Activated naive CD4-positive, alpha-beta T cell treated with anti-CD3 and anti-CD28 coated beads, Interleukin-2, amount 50 U/mL, for 16 hours (primary cell): ENCODE data around the gene SF3B4.
"Not testable (repeated sequence)": the region's sequence is repeated elsewhere in the genome, so short reads cannot be mapped to it uniquely, and the experiment has no call there.

ENCODE experiments used
- DNase-seq: peaks from one replicate; pipeline ENCODE4 v3.0.0-alpha.2; 2020

The SF3B4 gene

DNA sequence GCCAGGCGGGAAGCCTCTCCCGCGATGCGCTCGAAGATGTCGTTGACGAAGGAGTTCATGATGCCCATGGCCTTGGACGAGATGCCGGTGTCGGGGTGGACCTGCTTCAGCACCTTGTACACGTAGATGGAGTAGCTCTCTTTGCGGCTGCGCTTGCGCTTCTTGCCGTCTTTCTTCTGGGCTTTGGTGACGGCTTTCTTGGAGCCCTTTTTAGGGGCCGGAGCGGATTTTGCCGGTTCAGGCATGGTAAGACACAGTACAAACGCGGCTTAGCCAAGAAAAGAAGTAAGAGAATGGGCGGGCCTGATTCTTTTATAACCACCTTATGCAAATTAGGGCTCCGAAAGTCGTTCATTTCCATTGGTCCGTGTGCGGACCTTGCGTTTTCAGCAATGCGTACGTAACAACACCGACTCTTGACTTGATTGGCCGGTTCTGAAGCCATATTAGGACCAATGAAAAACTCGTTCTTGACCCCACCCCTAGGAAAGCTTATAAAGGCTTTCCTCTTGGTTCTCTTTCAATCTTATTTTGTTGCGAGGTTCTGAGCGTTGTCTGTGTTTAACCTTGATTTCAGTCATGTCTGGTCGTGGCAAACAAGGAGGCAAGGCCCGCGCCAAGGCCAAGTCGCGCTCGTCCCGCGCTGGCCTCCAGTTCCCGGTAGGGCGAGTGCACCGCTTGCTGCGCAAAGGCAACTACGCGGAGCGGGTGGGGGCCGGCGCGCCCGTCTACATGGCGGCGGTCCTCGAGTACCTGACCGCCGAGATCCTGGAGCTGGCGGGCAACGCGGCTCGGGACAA lies 41.0 kb downstream of the SF3B4 start:
- DNase-seq, result peak; percentile 76

DNA sequence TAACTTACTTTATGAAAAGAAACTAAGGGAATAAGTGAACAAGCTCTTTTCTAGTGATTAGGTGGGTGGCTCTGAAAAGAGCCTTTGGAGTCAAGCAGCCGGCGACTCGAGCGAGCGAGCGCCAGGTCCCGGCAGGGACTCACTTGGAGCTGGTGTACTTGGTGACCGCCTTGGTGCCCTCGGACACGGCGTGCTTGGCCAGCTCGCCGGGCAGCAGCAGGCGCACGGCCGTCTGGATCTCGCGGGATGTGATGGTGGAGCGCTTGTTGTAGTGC lies 41.5 kb downstream of the SF3B4 start:
- DNase-seq, result not testable (repeated sequence)

DNA sequence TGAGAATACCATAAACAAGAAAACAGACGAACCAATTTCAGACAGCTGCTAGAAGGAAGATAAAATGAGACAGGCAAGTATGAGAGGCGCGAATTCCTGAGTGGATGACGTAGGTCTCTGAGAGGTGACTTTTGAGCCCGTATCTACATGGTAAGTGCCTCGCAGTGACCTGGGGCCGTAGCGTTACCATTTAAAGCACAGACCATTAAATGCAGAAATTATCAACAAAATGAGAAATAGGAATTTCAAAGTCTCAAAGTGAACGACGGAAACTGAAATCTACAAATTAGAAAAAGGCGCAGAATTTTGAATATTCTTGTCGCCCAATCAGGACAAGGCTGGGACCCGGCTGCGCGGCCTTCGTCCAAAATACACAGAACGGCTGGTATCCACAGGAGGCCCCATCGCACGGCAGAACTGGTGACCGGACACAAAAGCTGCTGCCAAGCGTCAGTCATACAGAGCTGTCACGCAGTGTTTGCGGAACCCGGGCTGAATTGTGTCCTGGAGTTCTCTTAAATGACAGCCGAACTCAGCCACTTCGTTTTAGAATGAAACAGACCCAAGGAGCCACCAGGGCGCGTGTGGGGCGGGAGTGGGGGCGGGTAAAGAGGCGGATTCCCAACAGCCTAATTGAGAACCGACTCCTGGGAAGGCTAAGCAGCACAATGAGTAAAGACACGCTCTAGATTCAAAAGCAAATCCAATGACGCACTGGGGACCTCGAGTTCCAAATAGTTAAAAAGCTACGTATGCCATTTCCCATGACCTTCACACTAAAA lies 42.1 kb downstream of the SF3B4 start:
- DNase-seq, result peak; percentile 60

DNA sequence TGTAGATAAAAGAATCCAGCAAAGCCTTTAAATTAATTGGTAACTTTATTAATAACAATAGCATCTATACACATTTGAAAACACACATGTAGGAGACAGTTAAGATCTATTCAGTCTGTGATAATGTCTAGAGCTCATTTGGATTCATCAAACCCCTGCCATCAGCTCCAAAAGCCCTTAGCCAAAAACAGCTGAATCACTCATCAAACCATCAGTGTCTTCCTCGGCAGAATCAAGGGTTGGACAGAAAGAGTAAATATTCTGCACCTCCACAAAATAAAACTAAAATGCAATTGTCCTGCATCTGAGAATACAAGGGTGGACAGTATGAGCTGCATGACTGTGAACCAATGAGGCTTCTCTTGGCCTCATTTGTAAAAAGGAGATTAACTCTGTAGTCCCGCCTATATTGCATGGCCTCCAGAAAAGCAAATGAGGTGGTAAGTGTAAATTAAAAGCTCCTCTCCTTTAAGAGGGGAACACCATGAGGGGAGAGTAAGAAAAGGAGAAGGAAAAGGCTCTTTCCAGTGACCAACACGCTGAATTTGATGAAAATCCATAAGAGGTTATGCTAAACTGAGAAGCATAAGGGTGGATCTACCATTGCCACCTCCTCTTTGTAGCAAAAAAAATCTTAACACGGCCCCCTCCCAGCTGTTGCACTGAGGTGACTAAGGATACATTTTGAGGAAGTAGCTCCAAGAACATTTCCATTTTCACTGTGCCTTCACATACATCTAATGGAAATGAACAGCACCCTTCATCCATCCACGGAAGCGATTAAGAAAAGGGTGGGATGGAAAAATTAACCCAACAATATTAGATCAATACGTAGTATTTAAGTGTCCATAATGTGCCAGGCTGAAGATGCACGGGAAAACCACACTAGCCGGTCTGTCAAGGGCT lies 42.9 kb downstream of the SF3B4 start:
- no peak for DNase-seq

DNA sequence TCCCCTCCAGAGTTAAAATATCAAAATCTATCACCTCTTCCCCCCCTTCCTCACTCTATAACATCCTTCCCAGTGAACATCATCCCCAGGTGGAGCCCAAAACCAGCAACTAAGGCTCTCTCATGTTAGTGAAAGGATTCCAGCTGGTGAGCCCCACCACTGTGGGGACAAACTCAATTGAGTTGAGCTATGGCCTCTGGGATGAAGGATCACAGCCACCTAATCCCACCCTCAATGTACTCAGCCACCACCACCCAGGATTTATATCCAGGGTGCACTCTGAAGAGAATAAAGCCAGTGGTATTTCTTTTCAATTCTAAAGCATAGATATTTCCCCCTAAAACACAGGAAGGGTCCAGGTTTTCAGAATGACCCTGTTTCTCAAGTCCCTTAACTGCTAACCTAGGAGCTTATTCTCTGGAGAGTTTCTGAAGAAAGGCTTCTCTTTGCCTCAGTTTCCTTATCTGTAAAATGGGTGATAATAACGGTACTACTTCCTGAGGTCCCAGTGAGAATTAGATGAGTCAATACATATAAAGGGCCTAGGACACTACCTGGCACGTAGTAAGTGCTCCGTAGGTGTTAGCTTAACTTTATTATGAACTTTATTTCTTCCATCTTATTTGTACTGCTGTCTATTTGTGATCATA lies 43.9 kb downstream of the SF3B4 start:
- no peak for DNase-seq

DNA sequence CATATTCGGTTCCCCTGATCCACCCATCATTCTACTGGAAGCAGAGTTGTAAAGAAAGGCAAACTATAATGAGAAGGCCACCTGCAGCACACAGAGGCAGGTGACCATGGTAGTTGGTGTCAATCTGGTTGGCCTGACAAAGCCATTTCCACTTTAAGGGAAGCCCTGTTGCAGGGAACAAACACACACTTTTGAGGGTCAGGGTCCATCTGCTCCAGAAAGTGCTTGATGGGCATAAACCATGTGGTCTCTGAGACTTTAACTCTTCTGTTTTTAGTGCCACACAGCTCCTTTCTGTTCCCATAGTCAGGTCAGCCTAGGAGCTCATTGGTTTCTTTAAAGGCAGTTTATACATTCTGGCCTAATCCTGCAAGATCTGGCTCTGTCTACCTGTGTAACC lies 45.7 kb downstream of the SF3B4 start:
- no peak for DNase-seq

DNA sequence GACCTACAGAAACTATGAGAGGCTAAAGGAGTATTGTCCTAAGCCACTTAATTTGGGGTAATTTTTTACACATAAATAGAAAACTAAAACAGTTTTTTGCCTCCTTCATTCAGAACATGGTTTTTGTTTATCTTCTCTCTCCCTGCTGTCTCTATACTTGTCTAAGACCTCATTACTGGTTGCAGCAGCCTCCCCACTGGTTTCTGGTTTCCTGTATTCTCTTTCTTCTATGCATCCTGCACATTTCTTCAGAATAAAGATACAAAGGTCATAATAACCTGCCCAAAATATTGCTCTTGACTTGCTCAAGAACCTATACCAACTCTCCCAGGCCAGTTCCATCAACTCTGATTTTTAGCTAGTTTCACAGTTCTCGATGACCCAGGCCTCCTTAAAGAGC lies 48.0 kb downstream of the SF3B4 start:
- no peak for DNase-seq

DNA sequence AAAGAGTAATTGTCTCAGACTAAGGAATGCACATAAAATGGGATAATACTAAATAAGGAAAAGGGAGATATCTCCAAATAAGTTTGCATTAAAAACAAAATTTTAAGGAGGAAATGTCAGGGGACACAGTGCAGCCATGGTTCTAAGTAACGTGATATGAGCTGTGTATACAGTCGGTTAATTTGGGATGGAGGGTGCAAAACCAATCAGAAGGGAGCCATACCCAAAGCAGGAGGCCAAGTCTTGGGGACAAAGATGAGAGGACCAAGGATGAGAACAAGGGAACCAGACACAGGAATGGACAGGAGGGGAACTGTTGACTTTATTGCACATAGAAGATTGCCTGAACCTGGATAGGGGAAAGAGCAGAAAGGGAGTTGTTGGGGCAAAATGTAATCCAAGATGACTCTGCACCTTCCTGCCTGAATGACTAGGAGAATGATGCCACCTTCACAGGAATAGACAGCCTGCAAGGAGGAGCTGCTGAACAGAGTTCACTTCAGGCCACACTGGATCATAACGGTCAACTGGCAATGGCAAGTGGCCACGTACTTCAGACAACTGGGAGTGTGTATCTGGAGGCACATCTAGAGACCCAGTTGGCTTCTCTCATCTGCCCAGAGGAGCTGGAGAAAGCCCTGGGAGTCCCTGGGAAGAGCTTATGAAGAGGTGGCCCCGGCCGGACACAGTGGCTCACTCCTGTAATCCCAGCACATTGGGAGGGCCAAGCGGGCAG lies 50.2 kb downstream of the SF3B4 start:
- no peak for DNase-seq
